ENCODE results near the gene TEKT5.
"Not testable (repeated sequence)": the region's sequence is repeated elsewhere in the genome, so short reads cannot be mapped to it uniquely, and the experiment has no call there.

The TEKT5 gene

DNA sequence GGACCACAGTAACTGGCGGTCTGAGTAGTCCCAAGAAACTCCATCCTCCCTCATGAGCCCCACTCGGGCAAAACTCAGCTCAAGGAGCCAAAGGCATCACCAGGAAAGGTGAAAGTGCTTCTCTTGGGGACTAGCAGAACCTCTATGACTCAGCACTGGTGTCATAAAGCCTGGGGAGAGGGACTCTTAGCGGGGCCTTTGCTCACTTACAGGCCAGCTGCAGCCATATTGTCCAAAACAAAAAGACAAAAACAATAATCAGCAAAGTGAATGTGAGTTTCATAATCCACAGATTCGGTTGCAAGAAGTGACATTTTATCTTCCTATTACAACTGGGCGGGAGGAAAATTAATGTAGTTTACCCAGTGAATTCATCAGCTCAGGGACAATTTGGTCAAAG is at the start of gene TEKT5:
Gene TEKT5, minus strand, starts transcription at position 101 of the 400 bp plus-strand sequence. Its CDS starts 57 bp downstream, at position 44.
- DNase-seq: no peak

DNA sequence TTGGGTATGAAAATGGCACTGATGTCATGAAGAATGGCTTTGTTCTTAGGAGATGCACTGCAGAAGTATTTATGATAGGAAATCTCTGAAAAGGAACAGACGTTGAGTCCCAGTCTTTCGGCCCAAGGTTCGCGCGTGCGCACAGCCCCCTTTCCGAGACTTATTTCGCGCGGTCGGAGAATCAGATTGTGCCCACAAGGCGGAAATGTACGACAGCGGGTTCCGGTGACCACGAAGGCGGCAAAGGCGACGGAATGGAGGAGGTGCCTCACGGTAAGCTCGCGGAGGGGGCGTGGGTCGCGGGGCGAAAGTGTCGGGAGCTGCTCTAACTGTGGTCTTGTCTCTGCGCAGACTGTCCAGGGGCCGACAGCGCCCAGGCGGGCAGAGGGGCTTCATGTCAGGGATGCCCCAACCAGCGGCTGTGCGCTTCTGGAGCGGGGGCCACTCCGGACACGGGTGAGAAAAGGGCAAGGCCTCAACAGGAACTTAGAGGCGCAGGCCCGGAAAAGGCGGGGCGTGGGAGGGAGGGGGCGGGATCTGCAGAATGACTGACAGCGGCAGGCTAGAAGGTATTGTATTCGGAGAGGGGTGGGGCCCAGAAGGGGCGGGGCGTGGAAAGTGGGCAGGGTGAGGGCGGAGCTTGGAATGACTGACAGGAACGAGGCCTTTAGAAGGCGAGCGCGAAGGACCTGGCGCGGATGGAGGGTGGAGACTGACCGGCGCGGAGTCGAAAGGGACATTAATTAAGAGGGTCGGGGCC is 49.1 kb upstream of the TEKT5 start, which contains the start of gene NUBP1:
Gene NUBP1, plus strand, starts transcription at position 233 of the 760 bp plus-strand sequence. Its CDS starts 22 bp downstream, at position 255.
- DNase-seq: peak; percentile 99

DNA sequence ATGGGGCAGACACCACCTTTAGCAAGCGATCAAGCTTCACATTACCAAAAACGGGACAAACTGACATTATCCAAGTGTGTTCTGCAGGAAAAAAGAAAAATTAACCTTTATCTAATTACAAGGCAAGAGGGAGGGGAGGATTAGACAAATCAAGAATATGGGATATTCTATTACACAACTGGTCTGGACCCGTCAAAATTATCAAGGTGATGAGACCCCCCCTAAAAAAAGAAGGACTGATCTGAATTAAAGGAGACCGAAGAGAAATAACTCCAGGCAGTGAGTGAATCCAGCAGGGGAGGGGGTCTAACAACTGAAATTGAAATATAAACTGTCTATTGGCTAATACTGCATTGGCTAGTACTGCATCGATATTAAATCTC is 48.5 kb upstream of the TEKT5 start:
- DNase-seq: no peak

DNA sequence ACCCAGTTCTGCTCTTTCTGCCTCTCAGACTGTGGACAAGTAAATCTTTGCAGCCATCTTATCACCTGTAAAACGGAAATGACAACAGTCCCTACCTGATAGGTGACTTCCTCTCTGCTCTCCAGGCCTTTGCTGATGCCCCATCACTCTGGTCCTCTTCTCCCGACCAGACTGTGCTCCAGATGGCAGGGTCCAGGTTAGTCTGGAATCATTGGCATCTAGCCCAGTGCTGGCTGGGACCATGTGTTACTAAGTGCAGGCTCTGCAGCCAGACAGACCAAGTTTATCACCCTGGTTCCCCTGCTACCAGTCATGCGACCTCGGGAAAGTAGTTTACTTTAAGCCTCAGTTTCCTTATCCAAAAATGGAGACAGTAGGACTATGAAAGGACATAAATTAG is 47.1 kb upstream of the TEKT5 start:
- no peak for DNase-seq

DNA sequence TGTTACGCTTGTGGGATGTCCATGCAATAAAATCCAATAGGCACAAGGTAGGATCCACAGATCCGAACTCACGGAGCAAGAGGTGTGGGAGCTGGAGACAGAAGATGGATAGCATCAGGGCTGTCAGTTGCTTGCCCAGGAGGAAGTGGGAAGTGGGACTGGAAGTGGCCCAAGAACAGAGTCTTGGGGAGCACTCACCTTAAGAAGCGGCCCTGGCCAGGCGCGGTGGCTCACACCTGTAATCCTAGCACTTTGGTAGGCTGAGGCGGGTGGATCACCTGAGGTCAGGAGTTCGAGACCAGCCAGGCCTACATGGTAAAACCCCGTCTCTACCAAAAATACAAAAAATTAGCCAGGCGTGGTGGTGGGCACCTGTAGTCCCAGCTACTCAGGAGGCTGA is 46.5 kb upstream of the TEKT5 start:
- not testable (repeated sequence) for DNase-seq

DNA sequence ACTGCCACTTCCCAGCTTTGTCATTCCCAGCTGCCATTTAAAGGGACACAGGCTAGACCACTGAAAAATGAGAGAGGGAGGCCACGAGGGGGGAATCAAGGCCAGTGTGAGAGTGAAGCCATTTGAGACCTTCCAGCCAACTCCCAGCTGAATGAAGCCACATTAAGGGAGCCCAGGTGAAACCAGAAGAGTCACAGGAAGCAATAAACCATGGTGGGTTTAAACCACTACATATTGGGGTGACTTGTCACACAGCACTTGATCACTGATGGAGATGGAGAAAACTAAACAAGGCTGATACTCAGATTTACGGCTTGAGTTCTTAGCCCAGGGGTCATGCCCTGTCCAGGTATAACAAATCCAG is 46.1 kb upstream of the TEKT5 start:
- DNase-seq: no peak

DNA sequence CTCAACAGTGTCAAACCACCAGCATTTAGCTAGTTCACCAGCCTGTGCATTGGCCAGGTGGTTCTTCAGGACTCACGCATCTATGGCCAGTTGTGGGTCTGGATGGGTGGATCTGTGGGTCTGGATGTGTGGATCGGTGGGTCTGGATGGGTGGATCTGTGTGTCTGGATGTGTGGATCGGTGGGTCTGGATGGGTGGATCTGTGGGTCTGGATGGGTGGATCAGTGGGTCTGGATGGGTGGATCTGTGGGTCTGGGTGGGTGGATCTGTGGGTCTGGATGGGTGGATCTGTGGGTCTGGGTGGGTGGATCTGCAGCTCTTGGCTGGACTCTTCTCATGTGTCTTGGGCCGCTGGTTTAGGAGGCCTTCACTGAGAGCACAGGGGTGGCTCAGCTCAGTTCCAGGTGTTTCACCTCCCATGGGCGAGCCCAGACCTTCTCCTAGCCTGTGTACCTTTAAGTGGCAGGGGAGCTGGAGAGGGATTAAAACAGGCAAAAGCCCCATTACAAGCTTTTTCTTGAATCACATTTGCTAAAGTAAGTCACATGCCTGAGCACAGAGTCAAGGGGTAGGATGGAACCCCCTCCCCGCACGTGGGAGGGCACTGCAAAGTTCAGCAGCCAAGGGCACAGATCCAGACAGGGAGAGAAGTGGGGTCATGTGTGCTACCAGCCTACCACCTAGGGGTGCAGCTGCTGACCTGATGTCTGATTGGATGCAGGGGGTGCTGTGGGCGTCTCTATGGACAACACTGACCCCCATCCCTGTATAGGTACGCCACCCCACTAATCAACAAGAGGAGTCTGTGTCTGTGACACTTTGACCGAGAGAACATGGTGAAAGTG is 45.5 kb upstream of the TEKT5 start:
- no peak for DNase-seq

DNA sequence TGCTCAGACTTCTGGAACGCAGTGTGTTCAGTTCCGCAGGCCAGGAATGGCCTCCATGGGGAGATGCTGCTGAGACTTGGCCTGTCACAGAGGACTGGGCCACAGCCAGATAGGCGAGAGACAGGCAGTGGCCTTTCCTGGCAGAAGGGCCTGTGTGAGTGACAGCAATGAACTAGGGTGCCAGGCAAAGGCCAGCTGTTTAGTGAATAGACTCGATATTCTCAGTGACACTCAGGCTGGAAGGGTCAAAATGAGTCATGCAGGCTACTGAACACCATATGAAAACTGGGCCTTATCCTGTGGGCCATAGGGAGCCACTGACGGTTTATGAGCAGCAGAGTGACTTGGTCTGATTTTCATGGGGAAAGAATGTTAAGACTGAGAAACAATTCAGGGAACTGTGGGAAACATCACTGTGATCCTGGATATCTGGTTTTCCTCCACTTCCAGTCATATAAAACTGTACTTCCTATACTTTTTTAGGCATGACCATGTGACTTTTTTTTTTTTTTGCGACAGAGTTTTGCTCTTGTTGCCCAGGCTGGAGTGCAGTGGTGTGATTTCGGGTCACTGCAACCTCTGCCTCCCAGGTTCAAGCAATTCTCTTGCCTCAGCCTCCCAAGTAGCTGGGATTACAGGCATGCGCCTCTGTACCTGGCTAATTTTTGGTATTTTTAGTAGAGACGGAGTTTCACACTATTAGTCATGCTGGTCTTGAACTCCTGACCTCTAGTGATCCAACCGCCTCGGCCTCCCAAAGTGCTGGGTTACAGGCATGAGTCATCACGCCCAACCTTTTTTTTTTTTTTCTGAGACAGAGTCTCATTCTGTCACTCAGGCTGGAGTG is 43.7 kb upstream of the TEKT5 start:
- peak; percentile 30 for DNase-seq

DNA sequence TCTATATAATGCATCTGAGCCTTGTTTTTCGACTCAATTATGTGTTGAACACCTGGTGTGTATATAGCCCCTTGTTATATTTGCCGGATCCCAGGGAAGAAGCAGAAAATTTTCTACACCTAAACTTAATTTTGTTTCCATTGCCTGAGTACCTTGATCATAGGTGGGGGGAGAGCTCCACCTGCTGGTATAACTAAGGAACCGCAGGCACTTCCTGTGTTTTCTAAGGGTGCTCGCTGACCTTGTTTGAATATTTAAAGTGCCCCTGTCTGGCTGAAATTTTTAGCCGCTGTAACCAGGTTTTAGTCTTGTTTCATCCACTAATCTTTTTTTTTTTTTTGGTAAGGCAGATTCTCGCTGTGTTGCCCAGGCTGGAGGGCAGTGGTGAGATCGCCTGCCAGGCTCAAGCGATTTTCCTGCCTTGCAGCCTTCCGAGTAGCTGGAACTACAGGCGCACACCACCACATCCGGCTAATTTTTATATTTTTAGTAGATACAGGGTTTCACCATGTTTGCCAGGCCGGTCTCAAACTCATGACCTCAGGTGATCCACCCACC is 42.4 kb upstream of the TEKT5 start:
- DNase-seq: peak; percentile 86

DNA sequence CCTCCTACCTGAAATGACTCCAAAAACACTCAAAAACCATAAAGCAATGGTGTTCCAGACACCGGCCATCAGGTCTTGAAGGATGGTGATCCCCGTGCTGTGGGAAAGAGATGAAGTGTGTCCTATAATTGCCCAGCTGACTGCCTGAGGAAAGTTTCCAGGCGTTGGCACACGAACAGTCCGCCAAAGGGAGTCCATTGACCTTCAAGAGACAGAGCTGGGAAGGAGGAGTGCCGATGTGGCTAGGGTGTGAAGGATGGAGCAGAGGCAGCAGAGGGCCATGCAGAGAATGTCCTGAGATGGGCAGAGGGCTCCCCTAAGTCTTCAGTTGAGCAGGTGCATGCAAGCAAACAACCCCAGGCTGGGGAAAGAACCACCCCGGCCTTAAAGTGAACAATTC is 37.1 kb upstream of the TEKT5 start:
- no peak for DNase-seq

DNA sequence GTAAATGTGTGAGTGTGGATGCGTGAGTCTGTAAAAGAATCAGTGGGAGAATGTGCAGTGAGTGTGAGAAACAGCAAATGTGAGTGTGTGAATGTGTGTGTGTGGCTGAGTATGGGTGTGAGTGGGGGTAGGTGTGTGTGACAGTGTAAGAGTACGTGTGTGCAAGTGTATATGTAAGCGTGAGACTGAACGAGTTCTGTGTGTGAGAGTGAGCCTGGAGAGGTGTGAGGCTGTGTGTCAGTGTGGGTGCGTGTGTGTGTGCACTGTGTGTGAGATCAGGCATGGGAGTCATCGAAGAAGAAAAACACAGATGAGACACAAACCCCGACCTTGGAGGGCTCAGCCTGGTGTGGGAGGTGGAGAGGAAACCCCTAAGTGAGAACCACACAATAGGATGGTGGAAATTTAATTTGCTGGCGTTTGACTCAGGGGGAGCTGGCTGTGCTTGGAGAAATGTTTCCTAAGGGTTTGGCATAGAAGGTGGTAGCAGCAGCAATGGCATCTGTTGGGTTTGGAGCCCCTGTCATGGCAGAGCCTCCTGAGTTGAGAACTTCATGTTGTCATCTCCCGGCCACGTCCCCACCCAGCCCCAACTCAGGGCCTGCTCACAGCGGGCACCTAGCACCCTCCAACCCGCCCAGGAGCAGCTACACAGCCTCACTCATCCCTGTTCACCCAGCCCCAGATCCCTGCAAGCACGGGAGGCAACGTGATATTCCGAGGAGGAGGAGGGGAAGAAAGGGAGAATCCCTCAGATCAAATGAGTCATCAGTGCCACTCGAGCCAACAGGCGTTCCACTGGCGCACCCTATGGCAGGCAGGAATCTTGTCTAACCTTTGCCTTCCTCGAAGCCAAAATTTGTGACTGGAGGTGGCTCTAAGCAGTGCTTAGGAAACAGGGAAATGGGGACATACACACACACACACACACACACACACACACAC is 34.6 kb upstream of the TEKT5 start:
- DNase-seq: no peak

DNA sequence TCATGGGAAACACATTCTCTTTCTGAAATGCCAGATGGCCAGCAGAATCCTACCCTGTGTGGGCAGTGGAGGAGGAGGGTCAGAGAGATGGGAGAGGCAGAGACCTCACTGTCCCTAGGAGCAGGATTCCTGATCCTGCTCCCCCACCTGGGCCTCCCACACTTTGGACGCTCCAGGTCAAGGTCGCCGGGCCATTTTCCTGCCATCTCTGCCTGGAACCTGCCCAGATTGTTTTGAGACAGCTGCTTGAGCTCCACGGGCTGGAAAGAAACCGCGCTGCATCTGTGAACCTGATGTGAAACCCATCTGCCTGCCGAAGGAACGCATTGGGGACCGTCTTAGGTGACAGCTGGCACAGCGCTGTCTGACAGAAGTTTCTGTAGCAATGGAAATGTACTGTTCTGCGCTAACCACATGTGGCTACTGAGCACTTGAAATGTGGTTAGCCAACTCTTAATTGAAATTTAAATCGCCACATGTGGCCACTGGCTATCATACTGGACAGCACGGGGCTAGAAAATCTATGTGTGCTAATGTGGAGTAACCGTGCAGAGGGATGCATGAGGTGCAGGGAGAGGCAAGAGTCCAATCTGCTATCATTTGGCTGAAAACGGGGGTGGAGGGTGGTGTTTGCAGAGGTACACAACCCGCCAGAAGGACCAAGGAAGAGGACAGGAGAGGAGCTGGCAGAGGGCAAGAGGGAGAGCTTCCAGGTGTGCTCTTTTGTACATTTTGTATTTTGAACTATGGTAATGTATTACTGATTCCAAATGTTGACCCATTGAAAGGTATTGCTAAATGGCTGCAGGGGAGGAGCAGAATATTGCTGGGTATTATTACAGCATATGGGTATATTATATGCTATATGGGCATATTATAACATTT is 33.5 kb upstream of the TEKT5 start:
- no peak for DNase-seq

DNA sequence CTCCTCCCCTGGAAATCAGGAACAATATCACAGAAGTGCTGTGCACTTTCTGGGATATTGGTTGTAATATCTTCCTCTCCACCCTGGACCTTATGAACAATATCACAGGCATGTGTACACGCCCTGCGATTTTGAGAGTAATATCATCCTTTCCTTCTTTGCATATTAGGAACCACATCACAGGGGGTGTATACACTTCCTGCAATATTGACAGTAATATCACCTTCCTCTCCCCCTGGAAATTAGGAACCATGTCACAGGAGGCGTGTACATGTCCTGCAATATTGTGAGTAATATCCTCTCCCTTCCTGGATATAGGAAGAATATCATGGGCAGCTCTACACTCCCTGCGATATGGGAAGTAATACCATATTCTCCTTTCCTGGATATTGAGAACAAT is 14.2 kb upstream of the TEKT5 start:
- DNase-seq: no peak

DNA sequence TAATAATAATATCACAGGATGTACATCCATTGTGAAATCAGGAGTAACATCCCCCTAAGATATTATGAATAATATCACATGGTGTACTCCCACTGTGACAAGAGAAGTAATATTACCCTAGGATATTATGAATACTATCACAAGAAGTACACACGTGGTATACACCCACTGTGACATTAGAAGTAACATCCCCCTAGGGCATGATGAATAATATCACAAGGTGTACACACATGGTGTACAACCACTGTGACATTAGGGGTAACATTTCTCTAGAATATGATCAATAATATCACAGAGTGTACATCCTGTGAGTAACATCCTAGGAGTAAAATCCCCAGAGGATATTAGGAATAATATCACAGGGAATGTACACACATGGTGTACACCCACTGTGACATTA is 5.0 kb upstream of the TEKT5 start:
- DNase-seq: no peak

DNA sequence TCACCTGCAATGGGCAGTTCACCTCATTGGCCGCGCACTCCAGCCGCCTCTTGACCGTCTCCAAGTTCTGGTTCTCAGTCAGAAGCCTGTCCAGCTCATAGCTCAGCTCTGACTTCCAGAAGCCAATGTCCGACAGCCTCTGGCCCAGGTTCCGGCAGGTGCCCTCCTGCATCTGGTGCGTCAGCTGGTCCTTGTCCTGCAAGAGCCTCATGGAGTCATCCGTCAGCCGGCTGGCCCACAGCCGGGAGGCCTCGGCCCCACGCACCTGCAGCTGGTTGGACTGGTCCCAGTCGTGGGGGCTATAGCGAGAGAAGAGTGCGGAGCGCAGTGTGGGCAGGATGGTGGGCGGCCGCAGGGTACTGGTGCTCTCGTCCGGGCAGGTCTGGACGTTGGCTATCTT is 424 bp downstream of the TEKT5 start:
- no peak for DNase-seq

DNA sequence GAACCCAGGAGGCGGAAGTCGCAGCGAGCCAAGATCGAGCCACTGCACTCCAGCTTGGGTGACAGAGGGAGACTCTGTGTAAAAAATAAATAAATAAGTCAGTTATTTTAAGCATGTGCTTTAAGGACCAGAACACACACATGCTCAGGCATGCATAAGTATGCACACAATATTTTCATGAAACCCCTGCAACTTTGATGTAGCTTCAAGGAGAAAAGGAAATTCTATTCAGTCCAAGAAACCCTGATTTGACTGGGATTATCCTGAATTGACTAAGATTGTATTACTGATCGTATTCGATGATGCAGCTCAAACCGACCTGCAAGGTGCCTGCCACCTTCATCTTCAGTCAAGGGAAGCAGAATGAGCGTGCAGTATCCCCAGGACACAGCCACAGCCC is 841 bp downstream of the TEKT5 start:
- DNase-seq: no peak

DNA sequence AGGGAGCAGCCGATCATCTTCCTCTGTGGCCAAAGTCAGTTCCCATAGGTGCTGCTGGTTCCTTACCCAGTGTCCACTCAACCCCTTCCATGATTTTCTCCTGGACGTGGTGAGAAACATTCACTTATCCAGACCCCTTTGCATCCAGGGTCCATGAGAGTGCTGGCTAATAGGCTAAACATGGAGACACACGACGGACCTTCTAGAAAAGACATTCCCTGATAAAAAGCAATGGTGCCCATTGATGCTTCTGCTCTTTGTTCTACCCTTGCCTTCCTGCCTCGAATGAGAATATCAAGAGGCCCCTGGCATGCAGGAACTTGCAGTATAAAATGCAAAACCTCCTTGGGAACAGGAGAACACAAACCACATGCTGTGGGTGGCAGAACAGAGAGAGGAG is 2.3 kb downstream of the TEKT5 start:
- no peak for DNase-seq

DNA sequence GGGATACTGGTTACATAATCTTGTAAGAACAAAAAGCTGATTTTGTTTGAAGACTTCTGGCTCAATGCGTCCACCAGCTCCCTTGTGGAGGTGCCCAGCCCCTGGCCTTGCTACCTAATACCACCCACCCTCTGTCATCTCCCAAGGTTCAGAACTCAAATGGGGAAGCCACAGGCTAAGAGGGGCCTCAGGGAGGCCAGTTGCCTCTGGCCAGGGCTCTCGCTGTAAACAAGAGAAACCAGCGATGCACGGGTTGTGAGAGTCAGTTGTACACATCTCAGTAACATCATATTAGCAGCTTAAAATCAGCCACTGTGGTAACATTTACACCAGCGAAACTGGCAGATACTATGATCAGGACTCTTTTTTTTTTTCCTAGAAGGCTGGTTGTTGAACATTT is 6.0 kb downstream of the TEKT5 start:
- DNase-seq: no peak

DNA sequence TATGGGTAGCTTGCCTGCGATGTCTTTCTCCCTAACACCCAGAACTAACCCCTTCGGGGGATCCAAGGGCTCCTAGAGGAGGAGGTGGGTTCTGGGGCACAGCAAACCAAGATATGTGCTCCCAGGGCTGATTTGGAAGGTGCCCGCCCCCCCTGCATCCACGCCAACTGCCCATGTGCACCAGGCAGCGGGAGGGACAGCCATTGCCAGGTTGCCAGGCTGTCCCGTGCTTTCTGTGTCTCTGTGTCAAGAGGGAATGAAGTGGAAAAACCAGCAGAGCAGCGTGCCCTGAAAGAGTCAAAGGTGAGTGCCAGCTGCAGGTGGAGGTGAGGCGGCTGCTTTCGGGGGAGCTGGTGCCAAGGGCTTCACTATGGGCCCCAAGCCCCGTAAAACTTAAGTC is 6.4 kb downstream of the TEKT5 start:
- no peak for DNase-seq

DNA sequence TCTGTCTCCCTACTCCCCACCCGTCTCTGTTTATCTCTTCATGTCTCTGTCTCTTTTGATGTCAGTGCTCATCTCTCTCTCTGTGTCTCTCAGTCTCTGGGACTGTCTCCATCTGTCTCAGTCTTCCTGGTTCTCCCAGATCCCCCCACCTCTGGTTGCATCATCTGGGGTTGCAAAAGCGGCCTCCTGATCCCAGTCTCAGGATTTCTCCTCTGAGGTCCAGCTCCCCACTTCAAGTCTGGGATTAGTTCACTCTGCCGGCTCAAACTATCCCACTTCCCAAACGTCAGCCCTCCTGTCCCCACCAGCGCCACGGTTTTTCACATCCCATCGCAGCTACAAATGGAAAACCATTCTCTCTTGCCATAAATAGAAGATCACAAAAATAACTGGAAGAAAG is 9.0 kb downstream of the TEKT5 start:
- no peak for DNase-seq
